Panc1 (cell line): ENCODE data around the gene ING1.

ENCODE experiments used
- CTCF ChIP-seq: fragments of 450-650 bp; IDR thresholded peaks from 2 replicates; pipeline ENCODE4 v1.5.1; 2017; ENCODE audit warnings: mild to moderate bottlenecking
- POLR2AphosphoS5 ChIP-seq: IDR thresholded peaks from 2 replicates; pipeline ENCODE4 v1.6.1; 2012; ENCODE audit warnings: mild to moderate bottlenecking, low read depth, low read length, moderate library complexity

DNA sequence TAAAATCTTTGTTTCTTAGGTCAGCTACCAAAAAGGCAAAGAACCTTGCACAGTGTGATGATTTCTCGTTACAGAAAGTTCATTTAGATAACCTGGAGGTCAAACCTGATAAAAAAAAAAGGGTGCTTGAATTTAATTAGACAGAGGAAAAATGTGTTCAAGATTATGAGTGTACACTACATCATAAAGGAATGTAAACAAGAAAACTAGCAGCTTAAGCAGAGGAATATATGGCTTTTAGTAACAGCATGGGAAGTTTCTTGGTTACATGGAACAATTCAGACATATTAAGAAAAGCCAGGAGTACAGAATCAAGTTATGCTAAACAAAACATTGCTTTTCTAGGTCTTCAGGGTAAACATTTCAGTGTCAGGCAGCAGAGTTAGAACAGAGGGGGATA lies 32.9 kb downstream of the ING1 start:
- TF ChIP-seq CTCF (no peak), POLR2AphosphoS5 (no peak)
